Posterior cingulate gyrus (tissue), 11 donors: ENCODE data around the gene RALGAPA2.

Source experiments
- DNase-seq, 10 donors: peaks; one replicate each; pipeline versions ENCODE4 v3.0.0 to v3.0.0-alpha.2; 2020 to 2021; ENCODE audit warnings: mixed read lengths in 3 of 10
- intact Hi-C: fragments of 100-400 bp; cut with DNase I; formaldehyde crosslinking; loops from one replicate; pipeline ENCODE4 v1.15.1; 2023

The RALGAPA2 gene

DNA sequence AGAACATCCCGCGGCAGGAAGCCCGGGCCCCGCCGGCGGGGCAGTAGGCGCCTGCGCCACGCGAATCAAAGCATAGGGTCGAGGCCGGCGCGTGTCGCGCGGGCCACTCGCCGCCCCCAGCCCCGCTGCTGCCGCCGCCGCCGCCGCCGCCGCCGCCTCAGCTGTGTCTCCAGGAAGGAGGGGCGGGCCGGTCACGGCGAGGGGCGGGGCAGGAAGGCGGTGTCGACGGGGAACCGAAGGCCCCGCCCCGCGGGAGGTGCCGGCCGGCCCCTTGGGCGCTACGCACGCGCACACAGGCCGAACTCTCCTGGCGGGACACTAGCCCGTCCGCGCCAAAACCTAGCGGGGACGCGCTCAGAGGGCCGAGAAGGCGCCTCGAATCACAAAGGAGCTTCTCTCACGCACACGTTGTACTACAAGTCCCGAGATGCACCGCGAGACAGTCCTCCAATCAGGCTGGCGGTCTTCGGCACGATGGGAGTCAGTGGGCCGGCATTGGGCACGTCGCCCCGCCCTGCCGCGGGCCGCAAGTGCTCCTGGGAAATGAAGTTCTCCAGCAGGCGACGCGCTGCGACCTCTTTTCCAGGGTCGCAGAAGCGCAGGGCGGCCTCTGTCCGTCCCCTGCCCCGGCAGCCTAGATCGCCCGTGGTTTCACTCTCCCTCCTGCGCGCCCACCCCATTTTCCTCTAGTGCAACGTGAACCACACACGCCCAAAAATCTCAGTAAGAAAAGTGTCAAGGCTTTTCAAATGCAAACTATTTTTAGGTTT lies at the start of gene RALGAPA2:
Gene RALGAPA2 (minus strand): TSS at position 171 of the 770 bp plus-strand sequence. CDS start 164 bp downstream, at position 7.
- intact Hi-C loops: loop anchor here (5.0 kb wide), 3 partner anchors 50 to 415 kb away; partner anchors contain the start of gene KIZ
- peak; percentile 96 to 99 (median 98) for DNase-seq

DNA sequence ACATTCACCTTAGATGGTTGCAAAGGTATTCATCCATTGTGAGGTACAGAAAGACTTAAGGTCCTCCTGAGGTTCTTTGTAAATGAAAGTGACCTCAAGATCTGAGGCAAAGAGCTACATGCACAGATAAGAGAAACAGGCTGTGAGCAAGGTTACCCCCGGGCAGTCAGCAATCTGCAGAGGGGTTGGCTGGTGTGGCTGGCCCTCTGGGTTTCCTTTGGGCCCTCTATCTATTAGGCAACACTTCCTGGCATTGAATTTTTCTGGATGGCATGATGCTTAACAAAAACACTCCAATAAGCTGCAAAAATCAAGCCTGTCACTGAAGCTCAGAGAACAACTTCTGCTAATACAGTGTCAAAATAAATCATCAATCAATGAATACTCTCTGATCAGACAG lies 48.9 kb upstream of the RALGAPA2 start:
- no peak for DNase-seq
- intact Hi-C loops: no loop called here

DNA sequence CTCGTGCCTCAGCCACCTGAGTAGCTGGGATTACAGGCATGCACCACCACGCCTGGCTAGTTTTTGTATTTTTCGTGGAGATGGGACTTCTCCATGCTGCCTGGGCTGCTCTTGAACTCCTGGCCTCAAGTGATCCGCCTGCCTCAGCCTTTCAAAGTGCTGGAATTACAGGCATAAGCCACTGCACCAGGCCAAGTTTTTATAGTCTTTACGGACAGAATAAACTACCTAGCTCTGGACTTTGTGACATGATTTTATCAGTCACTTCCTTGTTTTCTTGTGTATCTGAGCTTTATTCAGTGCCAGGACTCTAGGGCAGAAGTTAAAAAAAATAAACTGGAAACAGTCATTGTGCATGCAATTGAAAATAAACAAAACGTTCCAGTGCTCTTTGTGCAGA lies 46.7 kb upstream of the RALGAPA2 start:
- intact Hi-C loops: no loop called here
- no peak for DNase-seq

DNA sequence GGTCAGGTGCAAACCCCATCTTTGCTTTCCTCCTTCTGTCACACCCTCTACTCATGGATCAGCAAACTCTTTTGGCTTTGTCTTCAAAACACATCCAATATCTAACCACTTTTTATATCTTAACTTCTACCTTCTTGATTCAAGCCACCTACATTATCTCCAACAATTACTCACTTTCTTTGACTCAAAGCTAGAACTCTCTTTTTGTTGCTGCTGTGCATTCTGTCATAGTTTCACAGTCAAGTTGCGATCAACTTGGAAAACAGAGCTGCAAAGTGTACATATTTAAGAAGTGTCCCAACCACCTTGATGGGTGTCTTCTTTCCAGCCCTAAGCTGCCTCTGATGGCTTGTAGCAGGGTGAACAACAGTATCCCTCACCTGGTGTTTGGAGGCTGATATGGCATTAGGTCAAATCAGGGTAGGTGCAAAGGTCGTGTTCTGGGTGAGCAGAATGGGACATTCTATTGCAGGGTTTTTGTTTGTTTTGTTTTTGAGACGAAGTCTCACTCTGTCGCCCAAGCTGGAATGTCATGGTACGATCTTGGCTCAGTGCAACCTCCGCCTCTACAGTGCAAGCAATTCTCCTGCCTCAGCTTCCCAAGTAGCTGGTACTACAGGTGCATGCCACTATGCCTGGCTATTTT lies 43.4 kb upstream of the RALGAPA2 start:
- intact Hi-C loops: no loop called here
- no peak for DNase-seq

DNA sequence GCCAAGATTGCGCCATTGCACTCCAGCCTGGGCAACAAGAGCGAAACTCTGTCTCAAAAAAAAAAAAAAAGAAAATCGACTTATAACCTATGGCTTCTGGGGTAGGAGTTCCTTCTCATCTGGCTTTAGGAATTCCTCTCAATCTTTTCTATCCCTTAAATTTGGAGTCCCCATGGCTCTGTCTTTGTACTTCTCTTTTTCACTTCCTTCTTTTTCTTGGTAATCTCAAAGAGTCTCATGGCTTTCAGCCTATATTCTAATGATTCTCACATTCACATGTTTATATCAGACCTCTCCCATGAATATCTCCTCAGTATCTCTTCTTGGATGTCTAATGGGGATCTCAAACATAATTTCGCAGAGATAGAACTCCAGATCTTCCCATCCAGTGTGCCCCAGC lies 42.8 kb upstream of the RALGAPA2 start:
- DNase-seq: no peak
- intact Hi-C loops: no loop called here

DNA sequence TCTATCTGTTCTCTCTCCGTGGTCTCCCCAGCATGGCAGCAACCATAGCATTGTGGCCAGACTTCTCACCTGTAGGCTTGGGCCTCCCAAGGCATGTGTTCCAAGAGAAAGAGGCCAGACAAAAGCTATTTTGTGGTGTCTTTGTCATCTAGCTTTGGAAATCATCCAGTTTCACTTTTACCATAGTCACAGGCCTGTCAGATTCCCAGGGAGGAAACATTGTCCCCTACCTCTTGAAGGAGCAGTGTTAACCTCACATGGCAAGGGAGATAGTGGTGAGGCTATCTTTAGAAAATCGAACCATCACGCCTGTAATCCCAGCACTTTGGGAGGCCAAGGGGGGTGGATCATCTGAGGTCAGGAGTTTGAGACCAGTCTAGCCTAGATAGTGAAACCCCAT lies 42.3 kb upstream of the RALGAPA2 start:
- intact Hi-C loops: no loop called here
- DNase-seq: no peak

DNA sequence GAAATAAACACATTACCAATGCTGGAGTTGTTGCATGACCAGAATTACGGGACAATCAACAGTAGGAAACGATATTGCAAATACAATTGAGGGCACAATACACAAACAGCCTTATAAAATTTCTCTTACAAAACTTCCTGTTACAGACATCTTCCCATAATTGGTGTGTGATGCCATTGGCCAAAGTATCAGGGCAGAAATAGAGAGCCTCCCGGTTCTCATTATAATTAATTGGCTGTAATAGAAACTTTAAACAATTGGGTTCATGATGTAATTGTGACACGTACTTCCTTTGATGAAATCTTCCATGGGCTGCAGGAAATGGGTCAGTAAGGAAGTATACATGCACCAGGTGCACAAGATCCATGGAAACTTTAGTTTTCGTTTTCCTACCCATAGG lies 40.3 kb upstream of the RALGAPA2 start:
- intact Hi-C loops: no loop called here
- DNase-seq: no peak

DNA sequence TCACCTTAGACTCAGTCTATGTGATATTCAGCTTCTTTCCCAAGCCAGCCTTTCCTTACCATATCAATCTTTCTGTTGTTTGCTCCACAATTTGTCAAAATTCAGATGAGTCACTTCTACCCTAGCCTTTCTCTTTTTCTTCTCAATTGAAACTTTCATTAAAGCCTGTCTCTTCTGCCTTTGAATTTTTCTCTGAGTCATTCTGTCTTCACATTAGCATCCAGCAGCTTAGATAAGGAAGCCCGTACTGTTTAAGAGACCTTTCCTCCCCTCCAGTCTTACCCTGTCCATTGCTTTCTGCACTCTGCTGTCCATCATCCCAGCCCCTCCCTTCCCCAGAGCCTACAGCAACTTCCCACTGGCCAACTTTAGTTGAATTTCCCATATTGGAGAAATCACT lies 34.9 kb upstream of the RALGAPA2 start:
- no peak for DNase-seq
- intact Hi-C loops: no loop called here

DNA sequence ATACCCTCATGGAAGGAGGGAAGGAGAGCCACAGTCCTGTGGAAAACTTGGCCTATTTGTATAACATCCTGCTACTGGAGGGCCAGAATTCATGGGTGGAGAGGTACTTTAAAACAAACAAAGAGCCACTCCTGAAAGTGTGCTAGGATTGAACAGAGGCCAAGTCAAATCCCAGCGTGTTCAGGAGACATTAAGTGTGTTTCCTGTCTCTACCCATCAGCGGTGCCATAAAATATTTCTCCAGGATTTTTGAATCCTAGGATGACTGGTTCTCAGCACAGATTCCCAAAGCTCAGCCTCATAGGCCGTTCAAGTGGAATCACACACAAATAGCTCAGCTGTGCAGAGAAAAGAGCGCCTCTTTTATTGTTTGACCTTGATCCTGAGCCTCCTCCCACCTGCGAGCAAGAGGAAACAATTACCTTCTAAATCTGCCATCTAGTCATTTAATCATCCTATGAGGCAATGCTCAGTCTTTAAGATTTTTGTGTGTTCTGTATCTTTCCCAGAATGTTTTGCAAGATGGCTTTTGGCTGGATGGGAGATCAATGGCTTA lies 31.8 kb upstream of the RALGAPA2 start:
- no peak for DNase-seq
- intact Hi-C loops: no loop called here

DNA sequence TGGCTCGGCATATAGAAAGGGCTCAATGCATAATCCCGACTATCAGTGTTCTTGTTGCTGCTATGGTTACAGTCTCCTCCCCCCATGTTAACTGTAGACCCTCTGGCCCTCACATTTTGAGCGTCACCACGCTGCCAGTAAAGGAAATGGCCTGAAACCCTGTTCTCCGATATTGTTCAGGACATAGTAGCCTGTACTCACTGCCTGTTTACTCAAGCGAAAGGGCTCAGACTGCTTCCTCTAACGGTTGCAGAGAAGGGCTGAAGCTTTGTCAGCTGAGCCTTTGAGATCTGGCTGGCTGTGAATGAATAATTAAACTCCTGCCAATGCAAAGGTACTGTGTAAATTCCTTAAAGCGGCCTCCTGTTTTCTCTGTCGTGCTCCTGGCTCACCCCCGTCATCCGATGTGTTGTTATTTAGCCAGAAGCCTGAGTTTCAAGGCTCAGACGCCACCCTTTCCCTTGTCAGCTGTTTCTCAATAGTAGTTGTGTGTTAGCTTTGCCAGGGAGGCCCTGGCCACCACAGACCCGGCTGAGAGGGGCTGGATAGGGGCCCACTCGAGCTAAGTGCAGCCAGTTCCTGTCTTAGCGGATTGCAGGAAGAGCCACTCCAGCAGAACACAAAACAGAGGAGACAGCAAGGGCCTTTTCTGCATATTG lies 31.2 kb upstream of the RALGAPA2 start:
- peak; percentile 20 to 89 (median 49) for DNase-seq
- intact Hi-C loops: no loop called here

DNA sequence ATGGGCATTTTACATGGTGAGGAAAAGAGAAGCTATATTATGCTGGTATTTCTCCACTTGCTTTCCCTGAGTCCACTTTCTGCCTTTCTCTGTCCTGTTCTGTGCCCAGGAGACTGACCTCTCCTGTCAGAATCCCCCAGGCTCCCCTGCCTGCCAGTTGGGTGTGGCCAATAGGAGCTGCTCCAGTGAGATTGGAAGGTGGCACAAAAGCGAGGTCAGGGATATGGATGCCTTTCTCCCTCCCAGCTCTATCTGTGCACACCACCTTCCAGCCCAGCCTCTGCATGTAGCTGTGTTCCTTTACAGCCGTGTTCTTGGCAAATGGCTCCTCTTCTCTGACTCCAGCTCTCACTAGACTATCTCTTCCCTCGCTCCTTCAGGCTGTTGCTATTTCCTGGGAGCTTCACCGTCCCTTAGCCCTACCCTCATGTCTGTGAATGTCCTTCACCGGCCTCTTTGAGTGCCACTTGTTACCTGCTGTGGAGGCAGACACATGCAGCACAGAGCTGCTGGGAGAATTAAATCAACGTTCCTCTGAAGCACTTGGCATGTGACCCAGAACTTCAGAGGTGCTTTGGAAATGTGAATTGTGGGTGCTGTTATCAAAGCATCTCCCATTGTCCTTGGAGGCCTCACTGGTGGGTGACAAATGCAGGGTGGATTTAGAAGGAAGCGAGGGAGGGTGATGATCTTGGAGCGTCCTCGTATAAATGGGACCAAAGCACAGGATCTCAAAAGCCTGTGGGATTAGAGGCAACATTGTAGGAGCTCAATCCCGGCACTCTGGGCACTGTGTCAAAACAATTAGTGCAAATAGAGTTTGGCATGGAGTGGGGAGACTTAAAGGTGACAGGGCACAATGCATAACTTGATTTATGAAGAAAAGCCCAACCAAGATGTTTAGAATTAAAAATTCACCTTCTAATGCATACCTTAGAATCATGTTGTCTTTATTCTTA lies 28.9 kb upstream of the RALGAPA2 start:
- DNase-seq: no peak
- intact Hi-C loops: no loop called here

DNA sequence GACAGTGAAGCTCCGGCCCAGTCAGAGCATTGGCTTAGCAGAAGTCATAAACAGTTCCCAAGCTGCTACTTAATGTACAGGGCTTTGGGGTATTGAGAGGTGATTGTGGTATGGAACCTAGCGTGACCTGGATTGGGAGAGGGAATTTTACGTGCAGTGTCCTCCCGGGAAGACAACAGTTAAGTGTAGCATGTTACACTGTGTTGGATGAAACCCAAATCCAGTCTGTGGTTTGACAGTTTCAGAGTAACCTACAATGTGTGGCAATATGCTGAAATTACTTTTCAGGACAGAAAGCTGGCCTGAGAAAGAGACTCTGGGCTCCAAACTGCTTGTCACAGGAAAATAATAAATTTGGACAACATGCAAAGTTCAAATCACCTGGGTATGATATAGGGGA lies 28.1 kb upstream of the RALGAPA2 start:
- intact Hi-C loops: no loop called here
- DNase-seq: no peak

DNA sequence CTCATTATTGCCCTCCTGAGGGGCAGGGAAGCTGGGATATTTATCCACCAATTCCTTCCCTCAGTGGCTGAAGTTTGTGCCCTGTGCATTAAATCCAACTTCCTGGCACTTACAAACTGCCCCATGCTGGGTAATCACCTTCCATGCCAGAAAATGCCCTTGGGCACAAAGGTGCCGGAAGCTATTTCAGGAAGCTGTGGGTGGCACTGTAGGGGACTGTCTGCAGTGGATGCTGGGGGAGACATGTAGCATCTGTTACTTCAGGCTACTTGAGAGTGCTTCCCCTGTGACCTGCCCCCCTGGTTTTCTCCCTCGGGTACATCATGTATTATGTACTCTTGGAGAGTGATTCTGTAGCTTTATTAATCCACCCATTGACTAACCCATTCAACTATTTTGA lies 24.7 kb upstream of the RALGAPA2 start:
- intact Hi-C loops: no loop called here
- no peak for DNase-seq

DNA sequence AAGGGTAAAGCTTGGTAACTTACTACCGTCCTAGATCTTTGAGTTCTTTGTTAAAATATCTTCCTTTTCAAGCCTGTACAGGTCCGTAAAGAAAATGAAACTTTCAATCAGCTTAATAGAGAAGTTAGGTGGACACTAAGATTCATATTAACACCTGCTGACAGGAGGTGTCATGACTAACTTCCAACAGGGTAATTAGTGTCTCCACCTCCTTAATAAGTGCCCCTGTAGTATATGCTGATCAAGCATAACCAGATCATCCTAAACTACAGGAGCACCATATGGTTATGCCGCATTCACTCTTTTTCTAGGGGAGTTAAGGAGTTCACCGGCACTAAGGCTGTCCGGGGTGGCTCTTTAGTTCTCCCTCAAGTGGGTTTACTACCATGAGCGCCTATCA lies 23.9 kb upstream of the RALGAPA2 start:
- DNase-seq: no peak
- intact Hi-C loops: no loop called here

DNA sequence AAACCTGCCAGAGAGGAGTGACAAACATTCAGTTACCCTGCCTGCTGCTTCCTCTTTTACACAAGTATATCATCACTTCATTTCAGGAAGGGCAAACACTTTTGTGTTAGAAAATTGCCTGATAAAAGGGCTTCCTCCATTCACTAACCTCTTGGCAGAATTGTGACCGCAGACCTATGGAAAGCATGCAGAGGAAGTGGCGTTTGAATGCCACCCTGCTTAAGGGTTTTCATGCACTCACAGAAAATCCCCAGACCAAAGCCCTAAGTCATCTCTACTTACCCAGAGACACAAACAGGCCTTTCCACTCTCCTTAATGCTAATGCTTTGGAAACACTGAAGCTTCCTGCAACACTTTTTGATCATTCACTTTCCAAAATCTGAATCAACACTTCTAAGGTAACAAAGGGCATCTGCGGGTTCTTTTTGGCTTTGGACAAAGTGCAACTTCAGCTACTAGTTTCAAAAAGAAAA lies 22.1 kb upstream of the RALGAPA2 start:
- DNase-seq: no peak

DNA sequence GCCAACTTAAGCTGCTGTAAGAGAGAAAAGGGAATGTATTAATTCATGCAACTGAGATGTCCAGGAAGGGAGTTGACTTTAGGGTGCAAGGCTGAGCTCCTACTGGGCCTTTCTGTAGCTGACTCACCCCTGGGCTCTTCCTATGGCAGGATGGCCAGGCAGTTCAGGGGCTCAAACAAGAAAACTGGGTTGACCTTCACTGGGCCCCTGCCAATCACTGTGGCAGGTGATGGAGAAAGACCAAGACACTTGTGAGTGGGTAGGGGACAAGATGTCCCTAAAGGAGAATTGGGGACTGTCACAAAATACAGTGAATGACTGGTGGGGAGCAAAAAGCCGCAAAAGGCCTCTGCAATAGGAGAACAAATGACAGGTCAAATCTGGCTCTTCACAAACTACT lies 21.5 kb upstream of the RALGAPA2 start:
- intact Hi-C loops: no loop called here
- no peak for DNase-seq

More for the DNA sequence above, 22.1 kb upstream of the RALGAPA2 start:
- intact Hi-C loops: no loop called here

DNA sequence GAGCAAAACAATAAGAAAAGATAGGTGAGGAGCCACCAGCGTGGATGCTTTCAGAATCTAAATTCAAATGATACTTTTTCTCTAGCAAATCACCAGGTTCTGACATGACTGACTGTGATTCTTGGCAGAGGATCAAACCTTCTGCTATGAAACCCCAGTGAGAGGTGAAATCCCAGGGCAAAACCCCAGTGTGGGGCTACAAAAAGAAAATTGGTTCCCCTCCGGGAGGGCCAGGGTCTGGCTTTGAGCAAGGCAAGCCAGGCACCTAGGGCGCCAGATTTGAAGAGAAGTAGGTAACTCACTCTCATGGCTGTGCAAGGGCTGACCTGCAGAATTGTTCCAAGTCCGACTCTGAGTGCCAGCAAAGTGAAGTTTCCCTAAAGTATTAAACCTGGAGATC lies 20.2 kb upstream of the RALGAPA2 start:
- no peak for DNase-seq
- intact Hi-C loops: no loop called here

DNA sequence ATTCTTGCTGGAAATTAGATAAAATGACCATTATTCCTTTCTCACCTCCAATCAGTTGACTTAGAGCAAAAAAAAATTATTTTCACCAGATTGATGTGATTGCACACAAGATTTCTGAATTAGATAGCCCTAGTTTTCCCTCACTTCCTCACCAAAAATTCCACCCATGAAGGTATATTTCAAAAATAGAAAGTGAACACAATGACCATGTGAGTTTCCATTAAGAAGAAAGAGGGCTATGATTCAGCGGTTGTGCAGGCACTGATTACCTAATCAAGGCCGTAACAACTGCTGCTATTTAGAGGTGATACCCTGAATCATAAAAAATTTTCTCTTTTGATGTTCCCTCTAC lies 19.5 kb upstream of the RALGAPA2 start:
- intact Hi-C loops: no loop called here
- no peak for DNase-seq

DNA sequence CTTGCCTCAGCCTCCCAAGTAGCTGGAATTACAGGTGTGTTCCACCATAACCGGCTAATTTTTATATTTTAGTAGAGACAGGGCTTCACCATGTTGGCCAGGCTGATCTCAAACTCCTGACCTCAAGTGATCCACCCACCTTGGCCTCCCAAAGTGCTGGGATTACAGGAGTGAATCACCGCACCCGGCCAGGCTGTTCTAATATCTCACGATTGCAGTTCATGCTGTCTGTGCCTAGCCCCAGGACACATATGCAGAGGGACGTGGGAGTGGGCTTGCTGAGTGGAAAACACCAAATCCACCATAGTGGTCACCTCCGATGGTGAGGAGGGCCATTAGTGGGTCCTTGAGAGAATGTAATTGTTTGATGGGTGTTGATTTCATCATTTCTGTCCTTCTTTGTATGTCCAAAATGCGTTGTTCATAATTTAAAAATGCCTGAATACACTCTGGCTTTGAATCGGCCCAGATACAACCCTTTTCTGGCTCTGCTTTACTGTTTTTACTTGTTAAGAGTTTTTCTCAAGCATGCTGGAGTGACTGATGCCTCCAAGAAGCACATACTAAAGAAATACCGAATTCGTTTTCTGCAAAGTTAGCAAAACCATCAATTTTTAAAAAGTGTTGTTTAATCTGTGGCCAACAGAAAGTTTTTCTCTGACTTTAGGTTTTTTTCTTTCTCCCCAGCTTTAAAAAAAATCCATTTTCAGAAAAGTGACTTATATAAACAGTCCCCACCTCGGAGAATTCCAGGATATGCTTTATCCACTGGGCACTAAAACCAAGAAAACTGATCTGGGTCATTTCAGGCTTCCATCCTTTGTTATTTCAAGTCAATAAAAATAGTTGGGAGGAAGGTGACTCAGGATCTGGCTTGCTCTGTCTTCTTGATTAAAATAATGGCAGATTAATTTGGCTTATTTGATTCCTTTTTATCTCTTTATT lies 18.8 kb upstream of the RALGAPA2 start:
- no peak for DNase-seq
- intact Hi-C loops: no loop called here
